K562 (cell line): Measurements from ENCODE around the gene BAIAP2. TPM values are rescaled to one million over a fixed set of nuclear protein-coding genes. Genes with fewer than 3 reads are reported as not detected.

Experiments
- BCL6 ChIP-seq: fragments of 250-450 bp; sonication (Bioruptor Pico); IDR thresholded peaks from 2 replicates; pipeline ENCODE4 v1.4.0; 2020
- BCOR ChIP-seq: fragments of 450-650 bp; IDR thresholded peaks from 2 replicates; pipeline ENCODE4 v1.6.1; 2016
- BRF1 ChIP-seq: IDR thresholded peaks from 3 replicates; pipeline ENCODE4 v1.6.1; 2011; ENCODE audit warnings: borderline replicate concordance, mild to moderate bottlenecking; ENCODE audit not compliant: insufficient read length; ENCODE audit errors: extremely low read depth
- CBFA2T3 ChIP-seq: fragments of 450-650 bp; IDR thresholded peaks from 2 replicates; pipeline ENCODE4 v1.6.1; 2017
- CBX5 ChIP-seq: IDR thresholded peaks from 2 replicates; pipeline ENCODE4 v1.6.1; 2014; ENCODE audit warnings: low read depth, borderline replicate concordance
- ETV1 ChIP-seq: fragments of 450-650 bp; conservative IDR thresholded peaks from 2 replicates; pipeline ENCODE4 v1.6.1; 2016; ENCODE audit warnings: missing genetic modification characterization, control low read depth, low read depth, missing compliant biosample characterization
- HDAC8 ChIP-seq: fragments of 450-650 bp; IDR thresholded peaks from 2 replicates; pipeline ENCODE4 v1.6.1; 2016; ENCODE audit warnings: mild to moderate bottlenecking, missing genetic modification characterization, moderate library complexity, missing compliant biosample characterization
- KDM1A ChIP-seq, 2 experiments: fragments of 450-650 bp; IDR thresholded peaks; 2 replicates each; pipeline ENCODE4 v1.6.1; 2016; ENCODE audit warnings: mild to moderate bottlenecking in 2 of 2
- KLF16 ChIP-seq: IDR thresholded peaks from 2 replicates; pipeline ENCODE4 v1.6.1; 2016; ENCODE audit warnings: antibody characterized with exemption
- L3MBTL2 ChIP-seq: fragments of 450-650 bp; IDR thresholded peaks from 2 replicates; pipeline ENCODE4 v1.6.1; 2016; ENCODE audit warnings: mild to moderate bottlenecking, moderate library complexity
- LCOR ChIP-seq: sonication (generic); formaldehyde crosslinking; IDR thresholded peaks from 2 replicates; pipeline ENCODE4 v1.8.0; 2022; ENCODE audit warnings: mild to moderate bottlenecking, missing genetic modification reagents
- NCOA6 ChIP-seq: fragments of 450-650 bp; IDR thresholded peaks from 2 replicates; pipeline ENCODE4 v1.6.1; 2017; ENCODE audit warnings: mild to moderate bottlenecking
- NR1H2 ChIP-seq: sonication (generic); formaldehyde crosslinking; IDR thresholded peaks from 2 replicates; pipeline ENCODE4 v1.4.0; 2020; ENCODE audit warnings: mild to moderate bottlenecking, missing genetic modification reagents
- PCBP2 ChIP-seq: fragments of 200-400 bp; formaldehyde crosslinking; IDR thresholded peaks from 2 replicates; pipeline ENCODE4 v1.6.1; 2018; ENCODE audit warnings: low read length, low read depth, mild to moderate bottlenecking, moderate library complexity; ENCODE audit not compliant: poor library complexity, severe bottlenecking
- POU5F1 ChIP-seq: fragments of 150-350 bp; IDR thresholded peaks from 2 replicates; pipeline ENCODE4 v1.6.1; 2014; ENCODE audit warnings: borderline replicate concordance, low read length, low read depth, mild to moderate bottlenecking; ENCODE audit not compliant: partially characterized antibody
- RNF2 ChIP-seq: sonication (generic); IDR thresholded peaks from 2 replicates; pipeline ENCODE4 v1.6.1; 2016
- SAFB2 ChIP-seq: fragments of 200-400 bp; formaldehyde crosslinking; IDR thresholded peaks from 2 replicates; pipeline ENCODE4 v1.6.1; 2018; ENCODE audit warnings: borderline replicate concordance, low read length, low read depth, moderate library complexity; ENCODE audit not compliant: severe bottlenecking
- SMARCC2 ChIP-seq: fragments of 450-650 bp; IDR thresholded peaks from 2 replicates; pipeline ENCODE4 v1.6.1; 2017; ENCODE audit warnings: antibody characterized with exemption, moderate library complexity, mild to moderate bottlenecking, low read depth
- TAF1 ChIP-seq: IDR thresholded peaks from 2 replicates; pipeline ENCODE4 v1.6.1; 2011; ENCODE audit warnings: mild to moderate bottlenecking, low read length, moderate library complexity; ENCODE audit not compliant: insufficient read depth, control insufficient read depth, severe bottlenecking; ENCODE audit errors: extremely low read depth
- ZNF79 ChIP-seq: fragments of 250-450 bp; sonication (Bioruptor Pico); IDR thresholded peaks from 2 replicates; pipeline ENCODE4 v1.4.0; 2020; ENCODE audit warnings: low read depth, mild to moderate bottlenecking, moderate library complexity
- polyA plus RNA-seq, 8 experiments: library from polyadenylated mRNA; depleted of rRNA in 4 of 8; stranded (reverse) in 5 of 8; unstranded in 3 of 8; fragments of >200 nt; fragmentation: Nextera tagmentation in 2 of 8; fragmentation: Illumina TruSeq in 1 of 8; extraction: Ambion mirVana in 2 of 8; extraction: Trizol in 1 of 8; gene quantifications; 2 replicates each; pipeline versions ENCODE4 v1.2.1 to v1.2.3, GENCODE V29; 2011 to 2014; ENCODE audit warnings: inconsistent platforms in 1 of 8, missing spikeins in 1 of 8
- total RNA-seq, 7 experiments: library from RNA; depleted of rRNA in 6 of 7; stranded (reverse); fragments of >200 nt in 6 of 7; fragmentation: Illumina TruSeq in 2 of 7; extraction: Trizol in 2 of 7; gene quantifications; 2 replicates each; pipeline versions ENCODE4 v1.2.1 to v1.2.3, GENCODE V29; 2011 to 2021; ENCODE audit warnings: low replicate concordance in 1 of 7
- TF ChIP-seq, protein P1 (sequence below): fragments of 250-450 bp; sonication (Bioruptor Pico); IDR thresholded peaks from 2 replicates; pipeline ENCODE4 v1.4.0; 2020; ENCODE audit warnings: mild to moderate bottlenecking, moderate library complexity, borderline replicate concordance
- TF ChIP-seq, protein P2 (sequence below), 2 experiments: fragments of 450-650 bp in 1 of 2; IDR thresholded peaks; 2 replicates each; pipeline ENCODE4 v1.6.1; 2011 to 2017; ENCODE audit warnings: low read depth in 2 of 2, antibody characterized with exemption in 1 of 2, borderline replicate concordance in 1 of 2, low read length in 1 of 2, mild to moderate bottlenecking in 1 of 2, mixed read lengths in 1 of 2; ENCODE audit not compliant: control insufficient read depth in 1 of 2
- TF ChIP-seq, protein P3 (sequence below): fragments of 250-450 bp; sonication (Bioruptor Pico); IDR thresholded peaks from 2 replicates; pipeline ENCODE4 v1.4.0; 2020; ENCODE audit warnings: mild to moderate bottlenecking, moderate library complexity

Gene BAIAP2
- total and polyA plus RNA-seq, 9 of the 15 experiments (the other 6 are each of a cell fraction or from before 2014, with no cell fraction given) = 2.3 to 51.6 (median 18.4) TPM

DNA sequence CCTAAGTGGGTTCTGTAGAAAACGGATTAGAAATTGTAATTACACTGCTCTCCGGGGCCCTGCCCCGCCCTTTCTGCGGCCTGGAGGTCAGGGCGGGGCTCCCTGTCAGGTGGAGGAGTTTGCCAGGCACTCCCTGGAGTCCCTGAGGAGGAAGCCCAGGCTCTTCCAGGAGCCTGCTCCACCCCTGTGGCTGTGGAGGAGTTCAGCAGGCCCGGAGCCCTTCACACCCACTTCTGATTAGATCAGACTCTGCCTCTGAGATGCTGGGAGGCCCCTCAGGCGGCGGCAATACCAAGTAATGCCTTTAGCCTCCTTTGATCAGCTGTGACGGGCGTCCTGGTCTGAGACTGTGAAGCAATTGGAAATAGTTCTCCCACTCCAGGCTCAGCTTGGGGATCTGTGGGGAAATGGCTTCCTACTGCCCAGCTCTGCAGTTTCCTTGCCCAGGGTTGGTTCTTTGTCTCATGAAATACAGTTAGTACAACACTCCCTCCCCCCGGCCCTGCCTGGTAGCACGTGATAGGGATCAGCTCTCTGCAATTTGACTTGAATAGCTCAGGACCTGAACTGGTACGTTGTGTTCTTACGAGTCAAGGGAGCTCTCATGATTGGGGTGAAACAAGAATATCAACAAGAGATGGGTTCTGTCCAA lies 22.3 kb downstream of the BAIAP2 start (continued):
- TF ChIP-seq KLF16 (peak; percentile 61), HDAC8 (tag) (no peak), NR1H2 (CRISPR knock-in tag) (no peak), CBX5 (peak; percentile 34; the same call in 1 of the 2 replicates), KDM1A (IDR thresholded peaks at IDR 0.05) (no peak), BCOR (no peak), CBFA2T3 (peak; percentile 65), ETV1 (tag) (peak; percentile 29), SAFB2 (no peak), ZNF79 (CRISPR knock-in tag) (no peak), PCBP2 (no peak), LCOR (CRISPR knock-in tag) (no peak), TAF1 (no peak), SMARCC2 (no peak), BCL6 (CRISPR knock-in tag) (no peak), BRF1 (no peak), RNF2 (peak; percentile 85; the same call in 1 of the 2 replicates), NCOA6 (no peak), L3MBTL2 (peak; percentile 82), POU5F1 (no peak)
- TF ChIP-seq, protein P1, sequence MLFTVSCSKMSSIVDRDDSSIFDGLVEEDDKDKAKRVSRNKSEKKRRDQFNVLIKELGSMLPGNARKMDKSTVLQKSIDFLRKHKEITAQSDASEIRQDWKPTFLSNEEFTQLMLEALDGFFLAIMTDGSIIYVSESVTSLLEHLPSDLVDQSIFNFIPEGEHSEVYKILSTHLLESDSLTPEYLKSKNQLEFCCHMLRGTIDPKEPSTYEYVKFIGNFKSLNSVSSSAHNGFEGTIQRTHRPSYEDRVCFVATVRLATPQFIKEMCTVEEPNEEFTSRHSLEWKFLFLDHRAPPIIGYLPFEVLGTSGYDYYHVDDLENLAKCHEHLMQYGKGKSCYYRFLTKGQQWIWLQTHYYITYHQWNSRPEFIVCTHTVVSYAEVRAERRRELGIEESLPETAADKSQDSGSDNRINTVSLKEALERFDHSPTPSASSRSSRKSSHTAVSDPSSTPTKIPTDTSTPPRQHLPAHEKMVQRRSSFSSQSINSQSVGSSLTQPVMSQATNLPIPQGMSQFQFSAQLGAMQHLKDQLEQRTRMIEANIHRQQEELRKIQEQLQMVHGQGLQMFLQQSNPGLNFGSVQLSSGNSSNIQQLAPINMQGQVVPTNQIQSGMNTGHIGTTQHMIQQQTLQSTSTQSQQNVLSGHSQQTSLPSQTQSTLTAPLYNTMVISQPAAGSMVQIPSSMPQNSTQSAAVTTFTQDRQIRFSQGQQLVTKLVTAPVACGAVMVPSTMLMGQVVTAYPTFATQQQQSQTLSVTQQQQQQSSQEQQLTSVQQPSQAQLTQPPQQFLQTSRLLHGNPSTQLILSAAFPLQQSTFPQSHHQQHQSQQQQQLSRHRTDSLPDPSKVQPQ = no peak
- TF ChIP-seq, protein P2, sequence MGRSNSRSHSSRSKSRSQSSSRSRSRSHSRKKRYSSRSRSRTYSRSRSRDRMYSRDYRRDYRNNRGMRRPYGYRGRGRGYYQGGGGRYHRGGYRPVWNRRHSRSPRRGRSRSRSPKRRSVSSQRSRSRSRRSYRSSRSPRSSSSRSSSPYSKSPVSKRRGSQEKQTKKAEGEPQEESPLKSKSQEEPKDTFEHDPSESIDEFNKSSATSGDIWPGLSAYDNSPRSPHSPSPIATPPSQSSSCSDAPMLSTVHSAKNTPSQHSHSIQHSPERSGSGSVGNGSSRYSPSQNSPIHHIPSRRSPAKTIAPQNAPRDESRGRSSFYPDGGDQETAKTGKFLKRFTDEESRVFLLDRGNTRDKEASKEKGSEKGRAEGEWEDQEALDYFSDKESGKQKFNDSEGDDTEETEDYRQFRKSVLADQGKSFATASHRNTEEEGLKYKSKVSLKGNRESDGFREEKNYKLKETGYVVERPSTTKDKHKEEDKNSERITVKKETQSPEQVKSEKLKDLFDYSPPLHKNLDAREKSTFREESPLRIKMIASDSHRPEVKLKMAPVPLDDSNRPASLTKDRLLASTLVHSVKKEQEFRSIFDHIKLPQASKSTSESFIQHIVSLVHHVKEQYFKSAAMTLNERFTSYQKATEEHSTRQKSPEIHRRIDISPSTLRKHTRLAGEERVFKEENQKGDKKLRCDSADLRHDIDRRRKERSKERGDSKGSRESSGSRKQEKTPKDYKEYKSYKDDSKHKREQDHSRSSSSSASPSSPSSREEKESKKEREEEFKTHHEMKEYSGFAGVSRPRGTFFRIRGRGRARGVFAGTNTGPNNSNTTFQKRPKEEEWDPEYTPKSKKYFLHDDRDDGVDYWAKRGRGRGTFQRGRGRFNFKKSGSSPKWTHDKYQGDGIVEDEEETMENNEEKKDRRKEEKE (IDR thresholded peaks at IDR 0.05; ENCODE audit: borderline replicate concordance in 1 of 2, control insufficient read depth in 1 of 2, low read depth in 2 of 2, low read length in 1 of 2) = no peak
- TF ChIP-seq, protein P3, sequence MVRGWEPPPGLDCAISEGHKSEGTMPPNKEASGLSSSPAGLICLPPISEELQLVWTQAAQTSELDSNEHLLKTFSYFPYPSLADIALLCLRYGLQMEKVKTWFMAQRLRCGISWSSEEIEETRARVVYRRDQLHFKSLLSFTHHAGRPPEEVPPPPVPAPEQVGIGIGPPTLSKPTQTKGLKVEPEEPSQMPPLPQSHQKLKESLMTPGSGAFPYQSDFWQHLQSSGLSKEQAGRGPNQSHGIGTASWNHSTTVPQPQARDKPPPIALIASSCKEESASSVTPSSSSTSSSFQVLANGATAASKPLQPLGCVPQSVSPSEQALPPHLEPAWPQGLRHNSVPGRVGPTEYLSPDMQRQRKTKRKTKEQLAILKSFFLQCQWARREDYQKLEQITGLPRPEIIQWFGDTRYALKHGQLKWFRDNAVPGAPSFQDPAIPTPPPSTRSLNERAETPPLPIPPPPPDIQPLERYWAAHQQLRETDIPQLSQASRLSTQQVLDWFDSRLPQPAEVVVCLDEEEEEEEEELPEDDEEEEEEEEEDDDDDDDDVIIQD (CRISPR knock-in tag) = no peak
